Endothelial cell of umbilical vein (primary cell): ENCODE results near the gene CNDP1. TPM values are rescaled to one million over a fixed set of nuclear protein-coding genes. Genes with fewer than 3 reads are reported as not detected.

Source experiments
- BruUV-seq: library from RNA; stranded (reverse); fragments of 400-500 nt; replicated peaks from 2 replicates; lab custom pipeline; 2021; lab: Mats Ljungman, UMichigan
- CTCF ChIA-PET: fragments of 300-600, 350-600 bp; sonication (Branson Sonifier 250); formaldehyde crosslinking; loops from one replicate; lab custom pipeline; 2021; ENCODE audit warnings: antibody characterized with exemption, inconsistent platforms; lab: Charles Lee
- POLR2A ChIA-PET: fragments of 300-600, 350-600 bp; sonication (Branson Sonifier 250); formaldehyde crosslinking; loops from one replicate; lab custom pipeline; 2021; ENCODE audit warnings: antibody characterized with exemption, inconsistent platforms; lab: Charles Lee
- DNase-seq: peaks from one replicate; pipeline ENCODE4 v3.0.0-alpha.2; 2011; ENCODE audit warnings: low read depth, low spot score
- FAIRE-seq: peaks from 2 replicates; lab custom pipeline; 2011; peaks lifted over from hg19 to GRCh38; lab: Jason Lieb, UNC
- H2AFZ ChIP-seq: 2 replicates; pipeline ENCODE4 v1.6.0; 2012; ENCODE audit warnings: low read depth, low read length, control low read depth, inconsistent platforms
- H3K27ac ChIP-seq: 2 replicates; pipeline ENCODE4 v1.5.1; 2011; ENCODE audit warnings: low read depth, mild to moderate bottlenecking, control low read depth, low read length, moderate library complexity; ENCODE audit not compliant: insufficient read depth
- H3K27me3 ChIP-seq, 2 experiments: 2 replicates each; pipeline versions ENCODE4 v1.6.0 to v1.6.1; 2011; ENCODE audit warnings: low read length in 2 of 2, mixed read lengths in 1 of 2; ENCODE audit not compliant: control insufficient read depth in 2 of 2, insufficient read depth in 2 of 2
- H3K36me3 ChIP-seq, 2 experiments: 2 replicates in 1 of 2; 3 replicates in 1 of 2; pipeline ENCODE4 v1.5.1; 2011; ENCODE audit warnings: low read length in 2 of 2, mild to moderate bottlenecking in 1 of 2, moderate library complexity in 1 of 2; ENCODE audit not compliant: control insufficient read depth in 2 of 2, insufficient read depth in 2 of 2; ENCODE audit errors: extremely low read depth in 1 of 2
- H3K4me1 ChIP-seq: 3 replicates; pipeline ENCODE4 v1.5.1; 2011; ENCODE audit warnings: mild to moderate bottlenecking, low read length; ENCODE audit not compliant: control insufficient read depth, insufficient read depth; ENCODE audit errors: extremely low read depth
- H3K4me2 ChIP-seq: 2 replicates; pipeline ENCODE4 v1.6.1; 2011; ENCODE audit warnings: low read length, control low read depth, mixed read lengths; ENCODE audit not compliant: insufficient read depth
- H3K4me3 ChIP-seq, 3 experiments: fragments of 200-600 bp in 1 of 3; sonication (generic), shearing (Covaris generic) in 1 of 3; replicated peaks in 1 of 3; 2 replicates each; pipeline ENCODE4 v1.5.1; 2011 to 2016; ENCODE audit warnings: control low read depth in 3 of 3, low read length in 3 of 3, mild to moderate bottlenecking in 2 of 3, inconsistent platforms in 1 of 3, low read depth in 1 of 3, moderate library complexity in 1 of 3; ENCODE audit not compliant: insufficient read depth in 1 of 3
- H3K79me2 ChIP-seq: 2 replicates; pipeline ENCODE4 v1.6.0; 2012; ENCODE audit warnings: low read length, inconsistent platforms; ENCODE audit not compliant: control insufficient read depth, insufficient read depth
- H3K9ac ChIP-seq: replicated peaks from 2 replicates; pipeline ENCODE3; 2011; ENCODE audit warnings: low read length, control low read depth; ENCODE audit not compliant: insufficient read depth; ENCODE audit errors: extremely low read depth
- H3K9me1 ChIP-seq: replicated peaks from 3 replicates; pipeline ENCODE4 v1.6.0; 2011; ENCODE audit warnings: mild to moderate bottlenecking, low read length; ENCODE audit not compliant: control insufficient read depth, insufficient read depth; ENCODE audit errors: extremely low read depth
- H3K9me3 ChIP-seq: replicated peaks from 2 replicates; pipeline ENCODE4 v1.5.1; 2012; ENCODE audit warnings: low read length, inconsistent platforms; ENCODE audit not compliant: control insufficient read depth, insufficient read depth
- H4K20me1 ChIP-seq: replicated peaks from 2 replicates; pipeline ENCODE3; 2011; ENCODE audit warnings: mild to moderate bottlenecking, low read length; ENCODE audit not compliant: control insufficient read depth, insufficient read depth; ENCODE audit errors: extremely low read depth
- EZH2 ChIP-seq: IDR thresholded peaks from 2 replicates; pipeline ENCODE4 v1.6.1; 2012; ENCODE audit warnings: borderline replicate concordance, low read depth, mild to moderate bottlenecking, moderate library complexity, low read length, inconsistent platforms; ENCODE audit not compliant: severe bottlenecking
- GATA2 ChIP-seq: IDR thresholded peaks from 2 replicates; pipeline ENCODE4 v1.7.0; 2011; ENCODE audit warnings: low read depth, mild to moderate bottlenecking, moderate library complexity, mixed read lengths, low read length; ENCODE audit not compliant: insufficient read length, insufficient read depth
- JUN ChIP-seq: IDR thresholded peaks from 2 replicates; pipeline ENCODE4 v1.6.1; 2011; ENCODE audit warnings: borderline replicate concordance, low read depth; ENCODE audit not compliant: insufficient read length, insufficient read depth
- MYC ChIP-seq: IDR thresholded peaks from one replicate; pipeline ENCODE4 v1.6.1; 2011; ENCODE audit warnings: mild to moderate bottlenecking, low read depth, low read length
- POLR2A ChIP-seq: IDR thresholded peaks from 2 replicates; pipeline ENCODE4 v1.6.1; 2012; ENCODE audit warnings: low read depth, mild to moderate bottlenecking, control low read depth, low read length
- POLR2AphosphoS5 ChIP-seq: IDR thresholded peaks from 2 replicates; pipeline ENCODE4 v1.6.1; 2012; ENCODE audit warnings: low read depth, mild to moderate bottlenecking, control low read depth, low read length, moderate library complexity; ENCODE audit not compliant: insufficient read depth
- dilution Hi-C: fragments of 300-500 bp; cut with MboI; formaldehyde crosslinking; loops from one replicate; pipeline ENCODE4 v1.15.0; 2019; ENCODE audit warnings: low sequenced_read_pairs; ENCODE audit not compliant: extremely low pct_ligation_motif_present
- intact Hi-C: fragments of 100-400 bp; cut with micrococcal nuclease; formaldehyde crosslinking; loops from one replicate; pipeline ENCODE4 v1.10.0; 2022
- polyA plus RNA-seq, 4 experiments: library from polyadenylated mRNA; depleted of rRNA in 3 of 4; stranded (reverse) in 3 of 4; unstranded in 1 of 4; fragments of >200 nt; gene quantifications; 2 replicates each; pipeline versions ENCODE4 v1.2.1 to v1.2.3, GENCODE V29; 2011 to 2012; ENCODE audit warnings: missing spikeins in 1 of 4
- total RNA-seq: library from RNA; stranded (reverse); gene quantifications from 2 replicates; pipeline ENCODE4 v1.2.3, GENCODE V29; 2021
- TF ChIP-seq, protein P1 (sequence below), 2 donors: IDR thresholded peaks; 1 replicate in 1 of 2; 2 replicates in 1 of 2; pipeline ENCODE4 v1.5.1; 2011; ENCODE audit warnings: low read length in 2 of 2, mild to moderate bottlenecking in 2 of 2, moderate library complexity in 2 of 2, control low read depth in 1 of 2, inconsistent platforms in 1 of 2, low read depth in 1 of 2; ENCODE audit not compliant: insufficient read depth in 1 of 2; ENCODE audit errors: extremely low read depth in 1 of 2

Gene CNDP1
- total and polyA plus RNA-seq, 2 donors (not counting 3 experiments of a cell fraction or from before 2014, with no cell fraction given): not detected

DNA sequence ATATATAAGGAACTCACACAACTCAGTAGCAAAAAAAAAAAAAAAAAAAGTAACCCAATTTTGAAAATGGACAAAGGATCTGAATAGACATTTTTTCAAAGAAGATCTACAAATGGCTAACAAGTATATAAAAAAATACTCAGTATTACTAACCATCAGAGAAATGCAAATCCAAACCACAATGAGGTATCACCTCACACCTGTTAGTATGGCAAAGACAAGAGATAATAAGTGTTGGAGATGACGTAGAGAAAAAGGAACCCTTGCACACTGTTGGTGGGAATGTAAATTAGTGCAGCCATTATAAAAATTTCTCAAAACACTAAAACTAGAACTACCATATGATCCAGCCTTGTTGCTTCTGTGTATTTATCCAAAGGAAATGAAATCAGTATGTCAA, 5.8 kb upstream of the CNDP1 start:
- Histone ChIP-seq H3K9ac (no peak overlapping the region), H3K27me3 (peaks cover 0 to 9% of the 10 kb centered on the region in 2 experiments), H3K36me3 (no peaks in the 10 kb centered on the region), H3K4me1 (no peaks in the 10 kb centered on the region), H3K4me3 (no peak overlapping the region), H4K20me1 (no peaks in the 10 kb centered on the region), H2AFZ (no peak overlapping the region), H3K4me2 (no peak overlapping the region), H3K79me2 (no peaks in the 10 kb centered on the region), H3K9me3 (no peaks in the 10 kb centered on the region), H3K27ac (no peak overlapping the region), H3K9me1 (no peaks in the 10 kb centered on the region)
- dilution Hi-C loops: no loop called here
- intact Hi-C loops: no loop called here
- ChIA-PET POLR2A (no interaction called here), CTCF (no interaction called here)
- no peak for DNase-seq
- BruUV-seq: no TSS peak
- TF ChIP-seq, protein P1, sequence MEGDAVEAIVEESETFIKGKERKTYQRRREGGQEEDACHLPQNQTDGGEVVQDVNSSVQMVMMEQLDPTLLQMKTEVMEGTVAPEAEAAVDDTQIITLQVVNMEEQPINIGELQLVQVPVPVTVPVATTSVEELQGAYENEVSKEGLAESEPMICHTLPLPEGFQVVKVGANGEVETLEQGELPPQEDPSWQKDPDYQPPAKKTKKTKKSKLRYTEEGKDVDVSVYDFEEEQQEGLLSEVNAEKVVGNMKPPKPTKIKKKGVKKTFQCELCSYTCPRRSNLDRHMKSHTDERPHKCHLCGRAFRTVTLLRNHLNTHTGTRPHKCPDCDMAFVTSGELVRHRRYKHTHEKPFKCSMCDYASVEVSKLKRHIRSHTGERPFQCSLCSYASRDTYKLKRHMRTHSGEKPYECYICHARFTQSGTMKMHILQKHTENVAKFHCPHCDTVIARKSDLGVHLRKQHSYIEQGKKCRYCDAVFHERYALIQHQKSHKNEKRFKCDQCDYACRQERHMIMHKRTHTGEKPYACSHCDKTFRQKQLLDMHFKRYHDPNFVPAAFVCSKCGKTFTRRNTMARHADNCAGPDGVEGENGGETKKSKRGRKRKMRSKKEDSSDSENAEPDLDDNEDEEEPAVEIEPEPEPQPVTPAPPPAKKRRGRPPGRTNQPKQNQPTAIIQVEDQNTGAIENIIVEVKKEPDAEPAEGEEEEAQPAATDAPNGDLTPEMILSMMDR (IDR thresholded peaks at IDR 0.05; ENCODE audit: extremely low read depth in 1 of 2, insufficient read depth in 1 of 2, low read depth in 1 of 2, low read length in 2 of 2): no peak
- TF ChIP-seq POLR2AphosphoS5 (no peak), GATA2 (no peak), EZH2 (no peak), JUN (no peak), POLR2A (no peak), MYC (no peak)
- no peak for FAIRE-seq
